ENCODE data around the gene MRPS24. TPM values are rescaled to one million over a fixed set of nuclear protein-coding genes. Genes with fewer than 3 reads are reported as not detected.

The MRPS24 gene
- total and polyA plus RNA-seq, 2 of the 13 experiments (the other 11 are each of a cell fraction or from before 2014, with no cell fraction given) = 135 to 162 TPM

GRCh38 chr7:43850348-43851116 lies 18.8 kb downstream of the MRPS24 start:
- 38% methylated on average over 5 of the region's 5 CpGs for WGBS (ENCODE audit: low lambda C conversion rate)
- Histone ChIP-seq H3K4me2 (ENCODE audit: low read depth, low read length) (no peak overlapping the region), H3K4me1 (ENCODE audit: insufficient read depth, low read length) (no peaks in the 10 kb centered on the region), H3K9ac (ENCODE audit: insufficient read depth, low read depth, low read length) (no peak overlapping the region), H3K9me3 (ENCODE audit: low read length) (no peaks in the 10 kb centered on the region), H3K36me3 (replicated peaks in 1 of 2; ENCODE audit: control insufficient read depth in 1 of 2, insufficient read depth in 2 of 2, low read length in 2 of 2) (no peaks in the 10 kb centered on the region), H3K79me2 (ENCODE audit: insufficient read depth, low read length) (no peaks in the 10 kb centered on the region), H3K27me3 (ENCODE audit: control insufficient read depth in 1 of 2, insufficient read depth in 2 of 2, low read length in 2 of 2) (no peaks in the 10 kb centered on the region; a peak in 1 of 5 replicates), H2AFZ (ENCODE audit: low read length) (no peak overlapping the region), H3K27ac (ENCODE audit: extremely low read length, insufficient read depth, low read length) (no peak overlapping the region), H4K20me1 (ENCODE audit: insufficient read depth, low read length) (no peaks in the 10 kb centered on the region), H3K4me3 (replicated peaks in 1 of 3; ENCODE audit: insufficient read depth in 1 of 3, low read depth in 2 of 3, low read length in 3 of 3) (no peak overlapping the region)
- FAIRE-seq = no peak
- no peak for ATAC-seq
- ChIA-PET CTCF (ENCODE audit: low intra/inter-chr PET ratio, low total read pairs) (no interaction called here), POLR2A (no interaction called here)
- BruUV-seq (replicated peaks) = no TSS peak
- no peak for DNase-seq (ENCODE audit: low spot score)
- intact Hi-C loops (cut with micrococcal nuclease; ENCODE audit: unreplicated experiment) = no loop called here
- in situ Hi-C loops (cut with HindIII; ENCODE audit: extremely low pct_ligation_motif_present, low pct_unique_long_range_greater_than_20kb) = no loop called here
- TF ChIP-seq SKI (IDR thresholded peaks at IDR 0.05; ENCODE audit: partially characterized antibody) (no peak), USF2 (IDR thresholded peaks at IDR 0.05; ENCODE audit: low read depth, low read length) (no peak), USF2 (CRISPR knock-in tag; IDR thresholded peaks at IDR 0.05; ENCODE audit: borderline replicate concordance) (no peak), SNAPC2 (CRISPR knock-in tag; IDR thresholded peaks at IDR 0.05) (no peak), SCMH1 (CRISPR knock-in tag; IDR thresholded peaks at IDR 0.05; ENCODE audit: borderline replicate concordance) (no peak), ATF4 (CRISPR knock-in tag; IDR thresholded peaks at IDR 0.05) (no peak), ZSCAN30 (CRISPR knock-in tag; IDR thresholded peaks at IDR 0.05) (no peak), ZEB1 (IDR thresholded peaks at IDR 0.05; ENCODE audit: insufficient replicate concordance, low read depth) (no peak), IKZF1 (IDR thresholded peaks at IDR 0.05) (no peak), BRF2 (CRISPR knock-in tag; IDR thresholded peaks at IDR 0.05) (no peak), PREB (CRISPR knock-in tag; IDR thresholded peaks at IDR 0.05) (no peak), ZNF567 (CRISPR knock-in tag; IDR thresholded peaks at IDR 0.05; ENCODE audit: borderline replicate concordance) (no peak), NR2F6 (IDR thresholded peaks at IDR 0.05) (no peak), NR2F6 (CRISPR knock-in tag; IDR thresholded peaks at IDR 0.05) (no peak), NONO (IDR thresholded peaks at IDR 0.05) (no peak), NONO (CRISPR knock-in tag; conservative IDR thresholded peaks at IDR 0.05) (no peak)
- TF ChIP-seq, protein P1, sequence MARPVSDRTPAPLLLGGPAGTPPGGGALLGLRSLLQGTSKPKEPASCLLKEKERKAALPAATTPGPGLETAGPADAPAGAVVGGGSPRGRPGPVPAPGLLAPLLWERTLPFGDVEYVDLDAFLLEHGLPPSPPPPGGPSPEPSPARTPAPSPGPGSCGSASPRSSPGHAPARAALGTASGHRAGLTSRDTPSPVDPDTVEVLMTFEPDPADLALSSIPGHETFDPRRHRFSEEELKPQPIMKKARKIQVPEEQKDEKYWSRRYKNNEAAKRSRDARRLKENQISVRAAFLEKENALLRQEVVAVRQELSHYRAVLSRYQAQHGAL (CRISPR knock-in tag; IDR thresholded peaks at IDR 0.05; ENCODE audit: not compliant biosample characterization) = no peak
- TF ChIP-seq, protein P2, sequence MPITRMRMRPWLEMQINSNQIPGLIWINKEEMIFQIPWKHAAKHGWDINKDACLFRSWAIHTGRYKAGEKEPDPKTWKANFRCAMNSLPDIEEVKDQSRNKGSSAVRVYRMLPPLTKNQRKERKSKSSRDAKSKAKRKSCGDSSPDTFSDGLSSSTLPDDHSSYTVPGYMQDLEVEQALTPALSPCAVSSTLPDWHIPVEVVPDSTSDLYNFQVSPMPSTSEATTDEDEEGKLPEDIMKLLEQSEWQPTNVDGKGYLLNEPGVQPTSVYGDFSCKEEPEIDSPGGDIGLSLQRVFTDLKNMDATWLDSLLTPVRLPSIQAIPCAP (CRISPR knock-in tag; IDR thresholded peaks at IDR 0.05; ENCODE audit: low read depth) = no peak

Measured in HepG2 (cell line).